ENCODE data around the gene DLK1.

Gene DLK1

DNA sequence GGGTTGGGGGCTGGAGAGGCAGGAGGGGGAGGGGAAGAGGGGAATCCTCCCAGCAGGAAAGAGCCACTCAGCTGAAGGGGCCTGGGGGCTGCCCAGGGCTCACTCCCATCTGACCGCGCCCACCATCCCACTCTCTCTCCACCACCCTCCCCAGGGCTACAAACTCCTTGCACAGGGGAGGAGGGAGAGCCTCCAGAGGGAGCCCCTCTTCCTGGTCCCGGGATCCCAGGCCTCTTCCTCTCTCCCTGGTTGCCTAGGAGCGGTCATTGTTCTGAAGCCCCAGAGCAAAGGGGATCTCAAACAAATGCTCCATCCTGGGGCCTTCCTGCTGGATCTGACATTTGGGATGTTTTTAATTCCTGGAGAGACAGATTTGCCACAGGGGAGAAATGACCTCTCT lies 39.8 kb upstream of the DLK1 start:
- H2BK120ac ChIP-seq (ENCODE audit: low read depth, low read length): no peak overlapping the region
- WGBS: 92% methylated on average over 4 of the region's 4 CpGs
- H3K9me3 ChIP-seq (ENCODE audit: control insufficient read depth, low read length): no peaks in the 10 kb centered on the region
- DNase-seq: no peak
- H3K4ac ChIP-seq (ENCODE audit: low read depth in 1 of 2, low read length in 2 of 2): peak overlapping the region in 1 of 2 experiments; percentile 26
- no peak overlapping the region for H3K18ac ChIP-seq (ENCODE audit: low read depth in 1 of 2, low read length in 2 of 2)
- H2BK5ac ChIP-seq (ENCODE audit: low read depth, low read length, poor library complexity, severe bottlenecking): no peak overlapping the region
- H3K27me3 ChIP-seq (ENCODE audit: control insufficient read depth in 1 of 2, insufficient read depth in 1 of 2, low read length in 2 of 2): peaks cover 0 to 4% of the 10 kb centered on the region in 2 experiments
- peak overlapping the region; percentile 8 for H4K8ac ChIP-seq (ENCODE audit: low read length)
- peaks cover 39% of the 10 kb centered on the region for H3K4me1 ChIP-seq (ENCODE audit: control insufficient read depth, insufficient read depth, low read depth, low read length)
- H2AK5ac ChIP-seq (ENCODE audit: low read length, severe bottlenecking): peak overlapping the region; percentile 46
- H4K91ac ChIP-seq (ENCODE audit: low read length): no peak overlapping the region
- H3K9ac ChIP-seq (ENCODE audit: low read length): no peak overlapping the region
- no peak overlapping the region for H3K27ac ChIP-seq (ENCODE audit: low read length, poor library complexity, severe bottlenecking)
- peaks cover 11% of the 10 kb centered on the region for H3K79me1 ChIP-seq (replicated peaks; ENCODE audit: low read length, poor library complexity, severe bottlenecking)
- no peak overlapping the region for H3K23ac ChIP-seq (ENCODE audit: low read length in 2 of 2)
- H2BK12ac ChIP-seq (ENCODE audit: low read length in 2 of 2): no peak overlapping the region
- H3K14ac ChIP-seq (ENCODE audit: low read length in 2 of 2): no peak overlapping the region
- H2AFZ ChIP-seq (ENCODE audit: low read depth, low read length): no peak overlapping the region
- no peak overlapping the region for H3K4me3 ChIP-seq (ENCODE audit: insufficient read depth in 1 of 2, low read depth in 1 of 2, low read length in 2 of 2)
- H2BK15ac ChIP-seq (ENCODE audit: low read depth, poor library complexity, severe bottlenecking): no peak overlapping the region
- H3K4me2 ChIP-seq (ENCODE audit: low read length, poor library complexity, severe bottlenecking): no peak overlapping the region
- H3K36me3 ChIP-seq (ENCODE audit: control insufficient read depth in 1 of 2, insufficient read depth in 2 of 2, low read depth in 1 of 2, low read length in 2 of 2): no peaks in the 10 kb centered on the region

DNA sequence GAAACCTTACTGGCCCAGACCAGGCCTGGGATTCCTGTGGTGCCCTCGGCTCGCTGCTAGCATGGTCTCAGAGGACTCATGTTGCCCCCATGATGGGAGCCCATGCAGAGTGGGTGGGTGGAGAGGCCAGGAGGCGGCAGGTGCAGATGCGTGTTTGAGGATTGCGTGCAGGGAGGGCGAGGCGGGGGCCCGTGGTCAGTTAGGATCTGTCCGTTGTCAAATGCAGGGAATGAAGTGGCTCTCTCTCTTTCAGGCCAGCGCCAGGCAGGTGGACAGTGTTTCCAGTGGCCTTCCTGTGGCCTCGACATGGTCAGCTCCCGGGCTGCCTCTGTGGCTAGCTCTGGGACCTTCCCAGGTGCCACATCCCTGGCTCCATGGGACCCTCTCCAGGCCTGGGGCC lies 39.3 kb upstream of the DLK1 start:
- DNase-seq: no peak
- peak overlapping the region in 1 of 2 experiments; percentile 93 for H3K14ac ChIP-seq (ENCODE audit: low read length in 2 of 2)
- peaks cover 0 to 4% of the 10 kb centered on the region in 2 experiments for H3K27me3 ChIP-seq (ENCODE audit: control insufficient read depth in 1 of 2, insufficient read depth in 1 of 2, low read length in 2 of 2)
- H4K91ac ChIP-seq (ENCODE audit: low read length): no peak overlapping the region
- H3K4me1 ChIP-seq (ENCODE audit: control insufficient read depth, insufficient read depth, low read depth, low read length): peaks cover 44% of the 10 kb centered on the region
- H3K36me3 ChIP-seq (ENCODE audit: control insufficient read depth in 1 of 2, insufficient read depth in 2 of 2, low read depth in 1 of 2, low read length in 2 of 2): no peaks in the 10 kb centered on the region
- peaks cover 11% of the 10 kb centered on the region for H3K79me1 ChIP-seq (replicated peaks; ENCODE audit: low read length, poor library complexity, severe bottlenecking)
- no peak overlapping the region for H3K4me2 ChIP-seq (ENCODE audit: low read length, poor library complexity, severe bottlenecking)
- H2BK5ac ChIP-seq (ENCODE audit: low read depth, low read length, poor library complexity, severe bottlenecking): no peak overlapping the region
- peak overlapping the region in 1 of 2 experiments; percentile 45 for H3K4ac ChIP-seq (ENCODE audit: low read depth in 1 of 2, low read length in 2 of 2)
- H2BK12ac ChIP-seq (ENCODE audit: low read length in 2 of 2): peak overlapping the region in 1 of 2 experiments; percentile 52
- no peaks in the 10 kb centered on the region for H3K9me3 ChIP-seq (ENCODE audit: control insufficient read depth, low read length)
- no peak overlapping the region for H3K27ac ChIP-seq (ENCODE audit: low read length, poor library complexity, severe bottlenecking)
- no peak overlapping the region for H3K4me3 ChIP-seq (ENCODE audit: insufficient read depth in 1 of 2, low read depth in 1 of 2, low read length in 2 of 2)
- no peak overlapping the region for H3K23ac ChIP-seq (ENCODE audit: low read length in 2 of 2)
- no peak overlapping the region for H2BK15ac ChIP-seq (ENCODE audit: low read depth, poor library complexity, severe bottlenecking)
- 95% methylated on average over 12 of the region's 12 CpGs for WGBS
- H3K9ac ChIP-seq (ENCODE audit: low read length): no peak overlapping the region
- peak overlapping the region in 1 of 2 experiments; percentile 11 for H3K18ac ChIP-seq (ENCODE audit: low read depth in 1 of 2, low read length in 2 of 2)
- peak overlapping the region; percentile 43 for H2AK5ac ChIP-seq (ENCODE audit: low read length, severe bottlenecking)
- H2AFZ ChIP-seq (ENCODE audit: low read depth, low read length): no peak overlapping the region
- H4K8ac ChIP-seq (ENCODE audit: low read length): no peak overlapping the region
- no peak overlapping the region for H2BK120ac ChIP-seq (ENCODE audit: low read depth, low read length)

- H2AK5ac ChIP-seq (ENCODE audit: low read length, severe bottlenecking): peak overlapping the region; percentile 1
- no peak overlapping the region for H3K14ac ChIP-seq (ENCODE audit: low read length in 2 of 2)
- H3K27ac ChIP-seq (ENCODE audit: low read length, poor library complexity, severe bottlenecking): peak overlapping the region; percentile 88
- H3K4me2 ChIP-seq (ENCODE audit: low read length, poor library complexity, severe bottlenecking): no peak overlapping the region
- H3K9me3 ChIP-seq (ENCODE audit: control insufficient read depth, low read length): no peaks in the 10 kb centered on the region
- H2AFZ ChIP-seq (ENCODE audit: low read depth, low read length): no peak overlapping the region
- 92% methylated on average over 9 of the region's 10 CpGs for WGBS
- H4K8ac ChIP-seq (ENCODE audit: low read length): peak overlapping the region; percentile 20
- no peak overlapping the region for H3K9ac ChIP-seq (ENCODE audit: low read length)
- no peak overlapping the region for H2BK15ac ChIP-seq (ENCODE audit: low read depth, poor library complexity, severe bottlenecking)
- peaks cover 50% of the 10 kb centered on the region for H3K4me1 ChIP-seq (ENCODE audit: control insufficient read depth, insufficient read depth, low read depth, low read length)
- no peaks in the 10 kb centered on the region for H3K36me3 ChIP-seq (ENCODE audit: control insufficient read depth in 1 of 2, insufficient read depth in 2 of 2, low read depth in 1 of 2, low read length in 2 of 2)
- peak overlapping the region; percentile 71 for H4K91ac ChIP-seq (ENCODE audit: low read length)
- H3K4me3 ChIP-seq (ENCODE audit: insufficient read depth in 1 of 2, low read depth in 1 of 2, low read length in 2 of 2): no peak overlapping the region
- H3K23ac ChIP-seq (ENCODE audit: low read length in 2 of 2): no peak overlapping the region
- DNase-seq: no peak
- H3K4ac ChIP-seq (ENCODE audit: low read depth in 1 of 2, low read length in 2 of 2): no peak overlapping the region
- H2BK120ac ChIP-seq (ENCODE audit: low read depth, low read length): peak overlapping the region; percentile 56
- peak overlapping the region; percentile 60 to 83 for H3K18ac ChIP-seq (ENCODE audit: low read depth in 1 of 2, low read length in 2 of 2)
- peaks cover 11% of the 10 kb centered on the region for H3K79me1 ChIP-seq (replicated peaks; ENCODE audit: low read length, poor library complexity, severe bottlenecking)
- H2BK12ac ChIP-seq (ENCODE audit: low read length in 2 of 2): peak overlapping the region; percentile 7 to 14
- peak overlapping the region; percentile 20 for H2BK5ac ChIP-seq (ENCODE audit: low read depth, low read length, poor library complexity, severe bottlenecking)
- H3K27me3 ChIP-seq (ENCODE audit: control insufficient read depth in 1 of 2, insufficient read depth in 1 of 2, low read length in 2 of 2): peaks cover 0 to 4% of the 10 kb centered on the region in 2 experiments
These were observed 38.6 kb upstream of the DLK1 start for GRCh38 chr14:100688051-100688450.

DNA sequence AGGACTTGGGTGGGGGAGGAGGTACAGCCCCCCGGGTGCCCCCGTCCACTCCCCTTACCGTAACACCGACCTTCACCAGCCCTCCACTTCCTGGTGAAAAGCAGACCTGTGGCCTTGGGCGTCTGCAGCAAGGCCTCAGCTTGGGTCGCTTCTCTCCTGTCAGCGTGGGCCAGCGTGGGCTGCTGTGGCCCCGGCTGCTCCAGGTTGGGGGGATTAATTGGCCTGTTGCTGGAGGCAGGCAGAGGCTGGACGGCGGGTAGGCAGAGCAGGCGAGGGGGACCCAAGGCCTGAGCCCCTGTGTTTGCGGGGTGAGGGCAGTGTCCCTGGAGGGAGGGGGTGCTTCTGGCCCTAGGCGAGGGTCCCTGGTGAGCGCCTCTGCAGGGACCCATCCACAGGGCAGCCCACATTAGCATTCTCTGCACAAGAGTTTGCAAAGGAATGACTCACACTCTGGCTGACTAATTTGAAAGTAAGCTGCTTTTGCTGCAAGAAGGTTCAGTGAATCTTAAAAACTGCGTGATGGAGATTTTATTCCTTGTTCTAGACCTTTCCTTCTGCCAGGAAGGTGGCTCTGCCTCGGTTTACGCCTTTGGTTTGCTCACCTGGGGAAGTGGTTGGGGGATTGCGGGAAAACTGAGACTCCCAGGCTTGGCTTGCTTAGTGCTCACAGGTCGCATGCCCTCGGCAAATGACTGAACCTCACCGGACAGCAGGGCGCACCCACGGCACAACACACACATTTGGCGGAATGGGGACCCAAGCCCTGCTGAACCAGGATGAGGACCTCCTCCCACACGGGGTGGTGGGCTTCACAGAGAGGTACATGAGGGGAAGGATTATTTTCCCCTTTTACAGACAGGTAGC lies 37.9 kb upstream of the DLK1 start:
- peak overlapping the region; percentile 94 for H4K91ac ChIP-seq (ENCODE audit: low read length)
- no peak overlapping the region for H2AFZ ChIP-seq (ENCODE audit: low read depth, low read length)
- peak overlapping the region; percentile 98 to 100 for H2BK12ac ChIP-seq (ENCODE audit: low read length in 2 of 2)
- peak overlapping the region; percentile 58 for H3K9ac ChIP-seq (ENCODE audit: low read length)
- H3K14ac ChIP-seq (ENCODE audit: low read length in 2 of 2): peak overlapping the region in 1 of 2 experiments; percentile 90
- peak overlapping the region; percentile 53 for H3K4me2 ChIP-seq (ENCODE audit: low read length, poor library complexity, severe bottlenecking)
- H3K9me3 ChIP-seq (ENCODE audit: control insufficient read depth, low read length): no peaks in the 10 kb centered on the region
- H3K23ac ChIP-seq (ENCODE audit: low read length in 2 of 2): no peak overlapping the region
- H3K36me3 ChIP-seq (ENCODE audit: control insufficient read depth in 1 of 2, insufficient read depth in 2 of 2, low read depth in 1 of 2, low read length in 2 of 2): no peaks in the 10 kb centered on the region
- H2BK15ac ChIP-seq (ENCODE audit: low read depth, poor library complexity, severe bottlenecking): peak overlapping the region; percentile 92
- peak overlapping the region; percentile 56 for H2BK120ac ChIP-seq (ENCODE audit: low read depth, low read length)
- peak overlapping the region; percentile 97 for H4K8ac ChIP-seq (ENCODE audit: low read length)
- peak overlapping the region; percentile 88 for H3K27ac ChIP-seq (ENCODE audit: low read length, poor library complexity, severe bottlenecking)
- peaks cover 0 to 2% of the 10 kb centered on the region in 2 experiments for H3K27me3 ChIP-seq (ENCODE audit: control insufficient read depth in 1 of 2, insufficient read depth in 1 of 2, low read length in 2 of 2)
- H3K4me3 ChIP-seq (ENCODE audit: insufficient read depth in 1 of 2, low read depth in 1 of 2, low read length in 2 of 2): no peak overlapping the region
- peaks cover 58% of the 10 kb centered on the region for H3K4me1 ChIP-seq (ENCODE audit: control insufficient read depth, insufficient read depth, low read depth, low read length)
- peaks cover 11% of the 10 kb centered on the region for H3K79me1 ChIP-seq (replicated peaks; ENCODE audit: low read length, poor library complexity, severe bottlenecking)
- H3K4ac ChIP-seq (ENCODE audit: low read depth in 1 of 2, low read length in 2 of 2): peak overlapping the region; percentile 57 to 92
- DNase-seq: peak; percentile 82
- peak overlapping the region; percentile 48 for H2BK5ac ChIP-seq (ENCODE audit: low read depth, low read length, poor library complexity, severe bottlenecking)
- WGBS: 61% methylated on average over 25 of the region's 26 CpGs
- H3K18ac ChIP-seq (ENCODE audit: low read depth in 1 of 2, low read length in 2 of 2): peak overlapping the region; percentile 85 to 96
- peak overlapping the region; percentile 76 for H2AK5ac ChIP-seq (ENCODE audit: low read length, severe bottlenecking)

Data from mesenchymal stem cell (in vitro differentiated cells and primary cell).